GM23338 (cell line): ENCODE measurements around the gene RELN. TPM values are rescaled to one million over a fixed set of nuclear protein-coding genes. Genes with fewer than 3 reads are reported as not detected.

Experiments used
- ATAC-seq: fragments of 200-7000 bp; cut with Tn5 transposase; 3 replicates; pipeline ENCODE4 v1.9.1; 2020
- DNase-seq: peaks from one replicate; pipeline ENCODE4 v3.0.0-alpha.2; 2015; ENCODE audit warnings: low spot score
- H2AFZ ChIP-seq: fragments of 200-600 bp; sonication (generic); 2 replicates; pipeline ENCODE4 v1.8.0; 2016; ENCODE audit warnings: antibody characterized with exemption, mild to moderate bottlenecking, moderate library complexity
- H3F3A ChIP-seq: fragments of 200-600 bp; sonication (generic); replicated peaks from 2 replicates; pipeline ENCODE4 v1.8.0; 2017; ENCODE audit warnings: antibody characterized with exemption, mixed run types, low read depth
- H3K27ac ChIP-seq: fragments of 200-600 bp; sonication (generic); 2 replicates; pipeline ENCODE4 v1.6.1; 2016; ENCODE audit warnings: low read depth
- H3K27me3 ChIP-seq: fragments of 200-600 bp; sonication (generic); 2 replicates; pipeline ENCODE4 v1.8.0; 2016; ENCODE audit warnings: mild to moderate bottlenecking, mixed run types, moderate library complexity; ENCODE audit not compliant: insufficient read depth
- H3K36me3 ChIP-seq: fragments of 200-600 bp; sonication (generic); 2 replicates; pipeline ENCODE4 v1.8.0; 2016; ENCODE audit warnings: mild to moderate bottlenecking; ENCODE audit not compliant: insufficient read depth
- H3K4me1 ChIP-seq: fragments of 200-600 bp; sonication (generic); 2 replicates; pipeline ENCODE4 v1.8.0; 2016; ENCODE audit warnings: mild to moderate bottlenecking, moderate library complexity; ENCODE audit not compliant: insufficient read depth
- H3K4me2 ChIP-seq: fragments of 200-600 bp; sonication (generic); 2 replicates; pipeline ENCODE4 v1.7.1; 2017; ENCODE audit warnings: mixed run types
- H3K4me3 ChIP-seq: fragments of 200-600 bp; sonication (generic); 2 replicates; pipeline ENCODE4 v1.6.1; 2016; ENCODE audit warnings: mixed run types
- H3K79me2 ChIP-seq: fragments of 200-600 bp; sonication (generic); replicated peaks from 2 replicates; pipeline ENCODE4 v1.8.0; 2017; ENCODE audit warnings: mild to moderate bottlenecking; ENCODE audit not compliant: insufficient read depth
- H3K9me2 ChIP-seq: fragments of 200-600 bp; sonication (generic); 2 replicates; pipeline ENCODE4 v1.8.0; 2017; ENCODE audit not compliant: insufficient read depth
- H4K20me1 ChIP-seq: fragments of 200-600 bp; sonication (generic); replicated peaks from 2 replicates; pipeline ENCODE4 v1.8.0; 2017; ENCODE audit warnings: mild to moderate bottlenecking; ENCODE audit not compliant: insufficient read depth
- H3K27ac Mint-ChIP-seq: 2 replicates; pipeline ENCODE4 v1.8.0; 2020; ENCODE audit warnings: inconsistent platforms, mild to moderate bottlenecking, moderate library complexity, mixed read lengths
- H3K27me3 Mint-ChIP-seq: 3 replicates; pipeline ENCODE4 v1.8.0; 2022; ENCODE audit warnings: low read depth, mild to moderate bottlenecking, moderate library complexity, mixed read lengths, inconsistent platforms; ENCODE audit not compliant: insufficient read depth, poor library complexity
- H3K36me3 Mint-ChIP-seq: 3 replicates; pipeline ENCODE4 v1.8.0; 2021; ENCODE audit warnings: low read depth, mild to moderate bottlenecking, inconsistent platforms, moderate library complexity, mixed read lengths
- H3K4me1 Mint-ChIP-seq: 3 replicates; pipeline ENCODE4 v1.8.0; 2020; ENCODE audit warnings: mild to moderate bottlenecking, inconsistent platforms, mixed read lengths
- H3K4me3 Mint-ChIP-seq: 3 replicates; pipeline ENCODE4 v1.8.0; 2021; ENCODE audit warnings: moderate library complexity, mild to moderate bottlenecking, inconsistent platforms, mixed read lengths
- H3K9me3 Mint-ChIP-seq: 3 replicates; pipeline ENCODE4 v1.8.0; 2020; ENCODE audit warnings: moderate library complexity, mild to moderate bottlenecking, inconsistent platforms, mixed read lengths
- CREB1 ChIP-seq: fragments of 250-450 bp; sonication (Bioruptor Pico); IDR thresholded peaks from 2 replicates; pipeline ENCODE4 v1.5.0; 2020; ENCODE audit warnings: low read depth, mild to moderate bottlenecking, moderate library complexity
- EZH2phosphoT487 ChIP-seq: fragments of 200-600 bp; sonication (generic); IDR thresholded peaks from one replicate; pipeline ENCODE4 v1.8.1; 2018; ENCODE audit warnings: antibody characterized with exemption; ENCODE audit not compliant: unreplicated experiment
- JUNB ChIP-seq: IDR thresholded peaks from one replicate; pipeline ENCODE4 v1.6.1; 2016; ENCODE audit warnings: antibody characterized with exemption; ENCODE audit not compliant: unreplicated experiment
- POLR2AphosphoS5 ChIP-seq: IDR thresholded peaks from 2 replicates; pipeline ENCODE4 v1.6.1; 2016; ENCODE audit warnings: antibody characterized with exemption, low read depth
- STAT1 ChIP-seq: IDR thresholded peaks from one replicate; pipeline ENCODE4 v1.6.1; 2016; ENCODE audit warnings: antibody characterized with exemption; ENCODE audit not compliant: unreplicated experiment
- ZNF114 ChIP-seq: fragments of 250-450 bp; sonication (Bioruptor Pico); IDR thresholded peaks from 2 replicates; pipeline ENCODE4 v1.5.0; 2020; ENCODE audit warnings: mild to moderate bottlenecking, moderate library complexity
- ZNF331 ChIP-seq: fragments of 250-450 bp; sonication (Bioruptor Pico); IDR thresholded peaks from 2 replicates; pipeline ENCODE4 v1.5.0; 2020; ENCODE audit warnings: low read depth, mild to moderate bottlenecking, moderate library complexity
- ZNF462 ChIP-seq: fragments of 250-450 bp; sonication (Bioruptor Pico); IDR thresholded peaks from 2 replicates; pipeline ENCODE4 v1.5.0; 2020; ENCODE audit warnings: mild to moderate bottlenecking, moderate library complexity
- polyA plus RNA-seq: library from polyadenylated mRNA; unstranded; fragments of >200 nt; fragmentation: Nextera tagmentation; extraction: Ambion mirVana; gene quantifications from 2 replicates; pipeline ENCODE4 v1.2.1, GENCODE V29; 2016
- total RNA-seq: library from RNA; depleted of rRNA; stranded (reverse); fragments of >200 nt; shearing (Covaris generic); gene quantifications from 2 replicates; pipeline ENCODE4 v1.2.3, GENCODE V29; 2014
- TF ChIP-seq, protein P1 (sequence below): IDR thresholded peaks from one replicate; pipeline ENCODE4 v1.6.1; 2018; ENCODE audit warnings: antibody characterized with exemption; ENCODE audit not compliant: unreplicated experiment

Gene RELN
- total and polyA plus RNA-seq, 2 experiments from 2014 or later: 0.10 to 0.76 TPM

DNA sequence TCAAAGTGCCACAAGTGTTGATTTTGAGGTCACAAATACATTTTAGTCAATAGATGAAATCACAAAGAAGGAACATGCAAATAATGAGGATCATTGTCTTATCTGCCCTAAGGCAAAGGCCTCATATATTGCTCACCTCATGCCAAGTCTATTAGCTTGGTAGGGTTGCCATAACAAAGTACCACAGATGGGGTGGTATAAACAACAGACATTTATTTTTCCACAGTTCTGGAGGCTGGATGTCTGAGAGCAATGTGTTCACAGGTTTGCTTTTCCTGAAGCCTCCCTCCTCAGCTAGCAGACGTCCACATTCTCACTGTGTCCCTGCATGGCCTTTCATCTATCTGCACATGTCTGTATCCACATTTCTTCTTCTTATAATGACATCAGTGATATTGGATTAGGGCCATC lies 59.6 kb downstream of the RELN start:
- Mint-ChIP-seq H3K4me1 (peaks cover 7% of the 10 kb centered on the region; the same call in 2 of the 3 replicates), H3K27me3 (peaks cover under 1% of the 10 kb centered on the region), H3K36me3 (no peaks in the 10 kb centered on the region), H3K9me3 (no peaks in the 10 kb centered on the region), H3K27ac (no peak overlapping the region), H3K4me3 (no peak overlapping the region)
- TF ChIP-seq, protein P1, sequence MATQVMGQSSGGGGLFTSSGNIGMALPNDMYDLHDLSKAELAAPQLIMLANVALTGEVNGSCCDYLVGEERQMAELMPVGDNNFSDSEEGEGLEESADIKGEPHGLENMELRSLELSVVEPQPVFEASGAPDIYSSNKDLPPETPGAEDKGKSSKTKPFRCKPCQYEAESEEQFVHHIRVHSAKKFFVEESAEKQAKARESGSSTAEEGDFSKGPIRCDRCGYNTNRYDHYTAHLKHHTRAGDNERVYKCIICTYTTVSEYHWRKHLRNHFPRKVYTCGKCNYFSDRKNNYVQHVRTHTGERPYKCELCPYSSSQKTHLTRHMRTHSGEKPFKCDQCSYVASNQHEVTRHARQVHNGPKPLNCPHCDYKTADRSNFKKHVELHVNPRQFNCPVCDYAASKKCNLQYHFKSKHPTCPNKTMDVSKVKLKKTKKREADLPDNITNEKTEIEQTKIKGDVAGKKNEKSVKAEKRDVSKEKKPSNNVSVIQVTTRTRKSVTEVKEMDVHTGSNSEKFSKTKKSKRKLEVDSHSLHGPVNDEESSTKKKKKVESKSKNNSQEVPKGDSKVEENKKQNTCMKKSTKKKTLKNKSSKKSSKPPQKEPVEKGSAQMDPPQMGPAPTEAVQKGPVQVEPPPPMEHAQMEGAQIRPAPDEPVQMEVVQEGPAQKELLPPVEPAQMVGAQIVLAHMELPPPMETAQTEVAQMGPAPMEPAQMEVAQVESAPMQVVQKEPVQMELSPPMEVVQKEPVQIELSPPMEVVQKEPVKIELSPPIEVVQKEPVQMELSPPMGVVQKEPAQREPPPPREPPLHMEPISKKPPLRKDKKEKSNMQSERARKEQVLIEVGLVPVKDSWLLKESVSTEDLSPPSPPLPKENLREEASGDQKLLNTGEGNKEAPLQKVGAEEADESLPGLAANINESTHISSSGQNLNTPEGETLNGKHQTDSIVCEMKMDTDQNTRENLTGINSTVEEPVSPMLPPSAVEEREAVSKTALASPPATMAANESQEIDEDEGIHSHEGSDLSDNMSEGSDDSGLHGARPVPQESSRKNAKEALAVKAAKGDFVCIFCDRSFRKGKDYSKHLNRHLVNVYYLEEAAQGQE: no peak
- no peak for TF ChIP-seq STAT1
- Histone ChIP-seq H3K9me2 (no peaks in the 10 kb centered on the region), H3K27ac (no peak overlapping the region), H4K20me1 (no peaks in the 10 kb centered on the region), H3K4me1 (no peaks in the 10 kb centered on the region), H2AFZ (no peak overlapping the region), H3K36me3 (no peaks in the 10 kb centered on the region), H3K27me3 (no peaks in the 10 kb centered on the region), H3K79me2 (no peaks in the 10 kb centered on the region), H3K4me2 (no peak overlapping the region), H3F3A (no peaks in the 10 kb centered on the region), H3K4me3 (no peak overlapping the region)
- ATAC-seq (no peak), DNase-seq (no peak)

GRCh38 chr7:103928581-103928980 lies 60.9 kb downstream of the RELN start:
- DNase-seq (no peak), ATAC-seq (no peak)
- H3K4me3 Mint-ChIP-seq: no peak overlapping the region
- Histone ChIP-seq H3K4me3 (no peak overlapping the region), H3K27ac (no peak overlapping the region), H4K20me1 (no peaks in the 10 kb centered on the region), H3K36me3 (no peaks in the 10 kb centered on the region), H3K27me3 (no peaks in the 10 kb centered on the region), H3K4me2 (no peak overlapping the region), H2AFZ (no peak overlapping the region), H3K79me2 (no peaks in the 10 kb centered on the region), H3F3A (no peaks in the 10 kb centered on the region), H3K4me1 (no peaks in the 10 kb centered on the region), H3K9me2 (no peaks in the 10 kb centered on the region)
- no peaks in the 10 kb centered on the region for H3K9me3 Mint-ChIP-seq
- H3K36me3 Mint-ChIP-seq: no peaks in the 10 kb centered on the region
- H3K4me1 Mint-ChIP-seq: peaks cover 9% of the 10 kb centered on the region; the same call in 2 of the 3 replicates
- H3K27me3 Mint-ChIP-seq: peaks cover 1% of the 10 kb centered on the region
- no peak overlapping the region for H3K27ac Mint-ChIP-seq
- TF ChIP-seq ZNF462 (no peak), ZNF331 (CRISPR knock-in tag) (no peak), POLR2AphosphoS5 (no peak), ZNF114 (CRISPR knock-in tag) (no peak), EZH2phosphoT487 (no peak), JUNB (no peak), CREB1 (no peak)
- TF ChIP-seq, protein P1: no peak
